ENCODE data around the gene EGFLAM.
"Not testable (repeated sequence)": the region's sequence is repeated elsewhere in the genome, so short reads cannot be mapped to it uniquely, and the experiment has no call there.

The EGFLAM gene

GRCh38 chr5:38319491-38319890 is 61.1 kb downstream of the EGFLAM start:
- no peak overlapping the region for H3K4me3 ChIP-seq
- H3K27ac ChIP-seq, result no peak overlapping the region

GRCh38 chr5:38321978-38322377 is 63.6 kb downstream of the EGFLAM start:
- H3K4me3 ChIP-seq, result no peak overlapping the region
- H3K27ac ChIP-seq, result no peak overlapping the region

- peak overlapping the region in 2 of 21 experiments; percentile 14 to 21 for H3K27ac ChIP-seq
- H3K4me3 ChIP-seq, result no peak overlapping the region
Observed at GRCh38 chr5:38323645-38324295, 65.4 kb downstream of the EGFLAM start.

GRCh38 chr5:38329132-38329715 is 70.9 kb downstream of the EGFLAM start:
- no peak overlapping the region for H3K4me3 ChIP-seq
- no peak overlapping the region for H3K27ac ChIP-seq

GRCh38 chr5:38330207-38330606 is 71.8 kb downstream of the EGFLAM start:
- Histone ChIP-seq H3K4me3 (no peak overlapping the region), H3K27ac (no peak overlapping the region)

- H3K27ac ChIP-seq, result no peak overlapping the region
- H3K4me3 ChIP-seq, result no peak overlapping the region
Observed at GRCh38 chr5:38331831-38332230, 73.5 kb downstream of the EGFLAM start.

- H3K4me3 ChIP-seq, H3K27ac ChIP-seq: not testable (repeated sequence)
Observed at GRCh38 chr5:38333181-38333580, 74.8 kb downstream of the EGFLAM start.

GRCh38 chr5:38338455-38338854 is 80.1 kb downstream of the EGFLAM start:
- H3K4me3 ChIP-seq, result no peak overlapping the region
- no peak overlapping the region for H3K27ac ChIP-seq

- Histone ChIP-seq H3K27ac (no peak overlapping the region), H3K4me3 (no peak overlapping the region)
Observed at GRCh38 chr5:38339446-38339845, 81.1 kb downstream of the EGFLAM start.

GRCh38 chr5:38341056-38341455 is 82.7 kb downstream of the EGFLAM start:
- Histone ChIP-seq H3K27ac (no peak overlapping the region), H3K4me3 (no peak overlapping the region)

GRCh38 chr5:38341641-38342040 is 83.3 kb downstream of the EGFLAM start:
- no peak overlapping the region for H3K27ac ChIP-seq
- H3K4me3 ChIP-seq, result no peak overlapping the region

GRCh38 chr5:38342261-38342660 is 83.9 kb downstream of the EGFLAM start:
- no peak overlapping the region for H3K27ac ChIP-seq

GRCh38 chr5:38344891-38345290 is 86.5 kb downstream of the EGFLAM start:
- Histone ChIP-seq H3K27ac (no peak overlapping the region), H3K4me3 (no peak overlapping the region)

More at GRCh38 chr5:38342261-38342660, 83.9 kb downstream of the EGFLAM start:
- H3K4me3 ChIP-seq, result no peak overlapping the region

- Histone ChIP-seq H3K4me3 (no peak overlapping the region), H3K27ac (no peak overlapping the region)
Observed at GRCh38 chr5:38346593-38346992, 88.2 kb downstream of the EGFLAM start.

- H3K27ac ChIP-seq, result peak overlapping the region in 1 of 21 experiments; percentile 30
Observed at GRCh38 chr5:38347040-38347763, 88.8 kb downstream of the EGFLAM start.

GRCh38 chr5:38347896-38348295 is 89.5 kb downstream of the EGFLAM start:
- H3K4me3 ChIP-seq, result no peak overlapping the region
- peak overlapping the region in 1 of 21 experiments; percentile 30 for H3K27ac ChIP-seq

More at GRCh38 chr5:38347040-38347763, 88.8 kb downstream of the EGFLAM start:
- no peak overlapping the region for H3K4me3 ChIP-seq

GRCh38 chr5:38360323-38361061 is 102.1 kb downstream of the EGFLAM start:
- H3K4me3 ChIP-seq, result no peak overlapping the region
- H3K27ac ChIP-seq, result no peak overlapping the region

GRCh38 chr5:38362713-38363112 is 104.4 kb downstream of the EGFLAM start:
- Histone ChIP-seq H3K27ac (no peak overlapping the region), H3K4me3 (no peak overlapping the region)

- H3K27ac ChIP-seq, result no peak overlapping the region
- no peak overlapping the region for H3K4me3 ChIP-seq
Observed at GRCh38 chr5:38364825-38365224, 106.5 kb downstream of the EGFLAM start.

GRCh38 chr5:38367410-38367809 is 109.1 kb downstream of the EGFLAM start:
- no peak overlapping the region for H3K27ac ChIP-seq

More at GRCh38 chr5:38367410-38367809, 109.1 kb downstream of the EGFLAM start:
- no peak overlapping the region for H3K4me3 ChIP-seq
